Activated naive CD4-positive, alpha-beta T cell treated with anti-CD3 and anti-CD28 coated beads, Interleukin-2, amount 10 ng/mL, durations not matched to agents 5 hours and 36 hours (primary cell): ENCODE results near the gene PPP4R3B. TPM values are rescaled to one million over a fixed set of nuclear protein-coding genes. Genes with fewer than 3 reads are reported as not detected.

Source experiments
- total RNA-seq, 2 experiments: library from RNA; stranded (reverse); gene quantifications; one replicate each; pipeline ENCODE4 v1.2.3, GENCODE V29; 2021

The PPP4R3B gene
- 10 to 100 TPM; 68.9 to 72.0 TPM for total RNA-seq

GRCh38 chr2:55617175-55618024 lies at the start of gene PPP4R3B:
PPP4R3B (minus strand) TSS chr2:55617622; CDS start chr2:55617285, 337 bp downstream.

Other genes with a start within 250 kb of the PPP4R3B start
- 1 to 10 TPM; 6.4 TPM for gene CCDC88A, start 197.8 kb downstream of the PPP4R3B start, total RNA-seq
- gene CFAP36, start 97.9 kb downstream of the PPP4R3B start, total RNA-seq, result 10 to 100 TPM; 24.4 to 24.5 TPM
- 10 to 100 TPM; 19.7 to 19.9 TPM for gene PNPT1, start 76.2 kb upstream of the PPP4R3B start, total RNA-seq